Loucy (cell line): ENCODE data around the gene TMED7.

Source experiments
- H2AFZ ChIP-seq: fragments of 200-600 bp; sonication (generic); 2 replicates; pipeline ENCODE4 v1.6.0; 2016; ENCODE audit warnings: antibody characterized with exemption, mild to moderate bottlenecking, low read length, moderate library complexity
- H3F3A ChIP-seq: fragments of 200-600 bp; 2 replicates; pipeline ENCODE4 v1.6.0; 2016; ENCODE audit warnings: antibody characterized with exemption, low read depth, mild to moderate bottlenecking
- H3K27me3 ChIP-seq: fragments of 200-600 bp; sonication (generic); 2 replicates; pipeline ENCODE4 v1.6.1; 2014; ENCODE audit warnings: low read length, mild to moderate bottlenecking; ENCODE audit not compliant: insufficient read depth, poor library complexity, severe bottlenecking
- H3K36me3 ChIP-seq: fragments of 200-600 bp; sonication (generic); 2 replicates; pipeline ENCODE4 v1.6.1; 2016; ENCODE audit warnings: low read length; ENCODE audit not compliant: insufficient read depth
- H3K4me1 ChIP-seq: fragments of 200-600 bp; sonication (generic); 2 replicates; pipeline ENCODE4 v1.5.1; 2014; ENCODE audit warnings: low read length, mild to moderate bottlenecking; ENCODE audit not compliant: insufficient read depth, poor library complexity, severe bottlenecking
- H3K4me2 ChIP-seq: fragments of 200-600 bp; sonication (generic); 2 replicates; pipeline ENCODE4 v1.6.0; 2014; ENCODE audit warnings: antibody characterized with exemption, low read length, low read depth, mild to moderate bottlenecking; ENCODE audit not compliant: poor library complexity, severe bottlenecking
- H3K4me3 ChIP-seq: fragments of 200-600 bp; sonication (generic); 2 replicates; pipeline ENCODE4 v1.5.1; 2014; ENCODE audit warnings: low read length, mild to moderate bottlenecking, mixed read lengths; ENCODE audit not compliant: poor library complexity, severe bottlenecking
- H3K79me2 ChIP-seq: fragments of 200-600 bp; sonication (generic); 2 replicates; pipeline ENCODE4 v1.6.1; 2014; ENCODE audit warnings: low read length; ENCODE audit not compliant: insufficient read depth
- H3K9ac ChIP-seq: fragments of 200-600 bp; sonication (generic); 2 replicates; pipeline ENCODE4 v1.6.0; 2014; ENCODE audit warnings: mild to moderate bottlenecking, low read depth, low read length, moderate library complexity; ENCODE audit not compliant: poor library complexity, severe bottlenecking
- H3K9me2 ChIP-seq: fragments of 200-600 bp; sonication (generic); replicated peaks from 2 replicates; pipeline ENCODE4 v1.6.1; 2016; ENCODE audit warnings: low read depth, low read length, mixed read lengths
- H3K9me3 ChIP-seq: fragments of 200-600 bp; sonication (generic); 2 replicates; pipeline ENCODE4 v1.6.1; 2014; ENCODE audit warnings: mild to moderate bottlenecking, antibody characterized with exemption, low read length, low read depth; ENCODE audit not compliant: insufficient read depth
- H4K20me1 ChIP-seq: fragments of 200-600 bp; sonication (generic); 2 replicates; pipeline ENCODE4 v1.6.0; 2014; ENCODE audit warnings: antibody characterized with exemption, low read length, mild to moderate bottlenecking; ENCODE audit not compliant: insufficient read depth, poor library complexity, severe bottlenecking
- CTCF ChIP-seq: fragments of 200-600 bp; sonication (generic); conservative IDR thresholded peaks from 2 replicates; pipeline ENCODE4 v1.5.1; 2014; ENCODE audit warnings: mild to moderate bottlenecking, antibody characterized with exemption, low read length
- EZH2phosphoT487 ChIP-seq: fragments of 200-600 bp; IDR thresholded peaks from 2 replicates; pipeline ENCODE4 v1.6.1; 2018; ENCODE audit warnings: antibody characterized with exemption, mild to moderate bottlenecking, moderate library complexity, borderline replicate concordance

TMED7 gene

GRCh38 chr5:115583474-115583873, 42.4 kb downstream of the TMED7 start:
- Histone ChIP-seq H3K4me3 (no peak overlapping the region), H3K9me2 (no peaks in the 10 kb centered on the region), H3K27me3 (no peaks in the 10 kb centered on the region), H3K4me2 (no peak overlapping the region), H4K20me1 (no peaks in the 10 kb centered on the region), H2AFZ (no peak overlapping the region), H3K79me2 (no peaks in the 10 kb centered on the region), H3K9ac (no peak overlapping the region), H3F3A (no peaks in the 10 kb centered on the region), H3K4me1 (no peaks in the 10 kb centered on the region), H3K36me3 (no peaks in the 10 kb centered on the region), H3K9me3 (no peaks in the 10 kb centered on the region)
- TF ChIP-seq EZH2phosphoT487 (no peak), CTCF (no peak)

DNA sequence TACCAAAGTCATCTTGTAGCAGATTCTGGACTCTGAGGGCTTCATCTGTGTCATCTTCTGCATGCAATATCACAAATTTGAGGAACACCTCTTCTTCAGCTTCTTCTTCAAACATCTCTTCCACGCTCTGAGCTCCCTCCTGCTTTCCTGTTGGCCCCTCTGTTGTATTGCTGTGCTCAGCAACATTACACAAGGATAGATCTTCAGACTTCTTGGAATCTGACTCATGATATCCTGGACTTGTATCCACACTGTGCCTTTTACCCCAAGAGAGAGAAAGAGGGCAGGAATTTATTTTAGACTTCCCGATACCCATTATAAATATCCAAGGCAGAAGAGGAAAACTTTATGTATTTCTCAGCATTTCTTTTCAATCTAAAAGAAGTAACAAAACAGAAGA, 44.9 kb downstream of the TMED7 start:
- Histone ChIP-seq H3F3A (no peaks in the 10 kb centered on the region), H3K27me3 (no peaks in the 10 kb centered on the region)

DNA sequence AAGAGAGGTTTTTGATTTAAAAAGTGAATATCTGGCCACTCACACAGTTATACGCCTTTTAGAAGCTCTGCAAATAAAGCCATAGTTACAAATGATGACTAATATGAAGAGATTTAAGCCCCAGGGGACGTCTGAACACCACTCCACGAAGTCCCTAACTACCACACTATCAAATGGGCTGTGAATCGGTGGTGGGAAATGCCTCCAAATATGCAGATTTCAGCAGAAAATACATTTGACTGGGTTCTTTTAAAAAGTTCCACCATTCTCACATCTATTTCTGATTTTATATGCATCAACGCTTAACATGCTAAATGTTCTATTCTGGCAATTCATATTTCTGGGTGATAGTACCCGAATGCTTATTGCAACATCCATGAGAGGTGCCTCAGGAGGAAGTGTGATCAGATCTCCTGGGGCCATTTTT, 46.1 kb downstream of the TMED7 start:
- H3K79me2 ChIP-seq, result no peaks in the 10 kb centered on the region
- H3K4me3 ChIP-seq, result no peak overlapping the region
- TF ChIP-seq EZH2phosphoT487, result no peak
- TF ChIP-seq CTCF, result no peak
- no peak overlapping the region for H3K4me2 ChIP-seq
- no peaks in the 10 kb centered on the region for H3K36me3 ChIP-seq
- H2AFZ ChIP-seq, result no peak overlapping the region
- no peaks in the 10 kb centered on the region for H3F3A ChIP-seq
- H3K9ac ChIP-seq, result no peak overlapping the region
- H3K27me3 ChIP-seq, result no peaks in the 10 kb centered on the region
- H4K20me1 ChIP-seq, result no peaks in the 10 kb centered on the region
- no peaks in the 10 kb centered on the region for H3K9me3 ChIP-seq
- no peaks in the 10 kb centered on the region for H3K4me1 ChIP-seq
- no peaks in the 10 kb centered on the region for H3K9me2 ChIP-seq

More for the DNA sequence above, 44.9 kb downstream of the TMED7 start:
- no peaks in the 10 kb centered on the region for H4K20me1 ChIP-seq
- no peak overlapping the region for H3K4me3 ChIP-seq
- no peaks in the 10 kb centered on the region for H3K36me3 ChIP-seq
- no peaks in the 10 kb centered on the region for H3K9me3 ChIP-seq
- no peaks in the 10 kb centered on the region for H3K9me2 ChIP-seq
- no peaks in the 10 kb centered on the region for H3K79me2 ChIP-seq
- TF ChIP-seq CTCF (no peak), EZH2phosphoT487 (no peak)
- H3K4me2 ChIP-seq, result no peak overlapping the region
- H3K9ac ChIP-seq, result no peak overlapping the region
- no peak overlapping the region for H2AFZ ChIP-seq
- H3K4me1 ChIP-seq, result no peaks in the 10 kb centered on the region
